Large intestine (tissue), 3 donors: ENCODE data around the gene SORBS2. TPM values are rescaled to one million over a fixed set of nuclear protein-coding genes. Genes with fewer than 3 reads are reported as not detected.
"Not testable (repeated sequence)": the region's sequence is repeated elsewhere in the genome, so short reads cannot be mapped to it uniquely, and the experiment has no call there.

Source experiments
- DNase-seq, 2 donors: peaks; one replicate each; pipeline versions ENCODE4 v3.0.0 to v3.0.0-alpha.2; 2013
- H3K27ac ChIP-seq: one replicate; pipeline ENCODE4 v1.5.1; 2013; ENCODE audit warnings: low read length
- H3K27me3 ChIP-seq: 2 replicates; pipeline ENCODE4 v1.6.1; 2013; ENCODE audit warnings: low read length; ENCODE audit not compliant: control insufficient read depth, insufficient read depth
- H3K36me3 ChIP-seq: 2 replicates; pipeline ENCODE4 v1.6.1; 2013; ENCODE audit warnings: low read length; ENCODE audit not compliant: control insufficient read depth, insufficient read depth
- H3K4me1 ChIP-seq: one replicate; pipeline ENCODE4 v1.6.1; 2013; ENCODE audit warnings: low read length; ENCODE audit not compliant: control insufficient read depth, insufficient read depth
- H3K4me3 ChIP-seq: one replicate; pipeline ENCODE4 v1.5.1; 2013; ENCODE audit warnings: low read length
- H3K9me3 ChIP-seq: one replicate; pipeline ENCODE4 v1.6.1; 2013; ENCODE audit warnings: mild to moderate bottlenecking, low read depth, low read length, moderate library complexity; ENCODE audit not compliant: control insufficient read depth
- WGBS: methylation state at CpG from one replicate; pipeline ENCODE4 v1.1.5; 2013; ENCODE audit warnings: low lambda C conversion rate; ENCODE audit not compliant: insufficient coverage; 5-methylcytosine and 5-hydroxymethylcytosine counted together
- polyA plus RNA-seq: library from polyadenylated mRNA; unstranded; fragments of 120-200 nt; gene quantifications from one replicate; pipeline ENCODE4 v1.2.1, GENCODE V29; 2013

Gene SORBS2
- polyA plus RNA-seq, 1 donor = 34.4 TPM

DNA sequence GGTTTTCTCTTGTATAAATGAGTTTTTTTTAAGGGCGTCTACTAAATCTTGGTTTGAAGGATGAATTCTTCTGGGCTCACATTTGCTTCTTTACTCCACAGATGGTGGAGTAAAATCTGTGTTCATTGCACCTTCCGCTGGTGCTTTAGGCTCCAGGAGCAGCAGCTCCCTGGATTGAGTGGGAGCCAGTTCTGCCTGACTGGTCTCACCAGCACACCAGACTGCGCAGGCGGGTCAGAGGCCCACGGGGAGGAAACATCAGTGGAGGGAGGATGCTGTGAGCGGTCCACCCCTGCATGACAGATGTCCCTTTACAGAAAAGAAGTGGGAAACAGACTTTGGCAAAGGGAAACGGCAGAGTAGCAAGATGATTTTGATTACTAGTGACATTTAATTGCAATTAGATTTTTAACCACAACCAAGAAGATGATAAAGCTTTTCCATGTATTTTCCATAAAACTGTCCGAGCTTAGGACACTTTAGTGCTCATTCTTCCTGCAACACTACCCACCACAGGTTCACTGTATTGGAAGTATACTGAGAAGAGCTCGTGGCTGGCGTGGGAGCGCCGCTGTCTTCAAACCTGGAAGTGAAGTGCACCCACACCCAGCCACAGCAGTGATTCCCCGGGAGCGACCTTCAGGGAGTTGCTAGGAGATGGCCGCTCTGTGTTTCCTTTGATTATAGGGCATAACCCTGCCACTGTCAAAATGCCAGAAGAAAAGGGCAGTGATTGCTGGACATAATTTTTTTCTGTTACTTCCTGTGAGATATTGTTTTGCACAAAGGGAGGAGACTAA is 95.2 kb downstream of the SORBS2 start:
- H3K27ac ChIP-seq = no peak overlapping the region
- no peaks in the 10 kb centered on the region for H3K27me3 ChIP-seq

DNA sequence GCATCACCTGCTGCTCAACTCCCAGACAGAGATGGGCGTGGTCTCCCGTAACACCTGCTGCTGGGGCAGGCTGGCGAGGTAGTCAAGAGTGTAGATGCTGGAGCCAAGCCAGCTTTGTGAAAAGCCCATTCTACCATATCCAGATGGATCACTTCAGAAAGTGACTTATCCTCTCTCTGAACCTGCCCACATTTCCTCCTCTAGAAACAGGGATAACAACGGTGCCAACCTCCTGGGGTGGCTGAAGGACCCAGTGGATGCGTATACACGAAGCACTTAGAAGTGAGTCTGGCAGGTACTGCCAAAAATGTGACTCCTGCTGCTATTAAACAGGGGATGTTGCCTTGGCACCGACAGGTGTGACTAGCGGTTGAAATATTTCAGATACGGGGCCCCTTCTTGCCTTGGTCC is 95.8 kb downstream of the SORBS2 start:
- H3K9me3 ChIP-seq = no peaks in the 10 kb centered on the region
- DNase-seq = peak in 1 of 2 donors; percentile 51
- H3K36me3 ChIP-seq = no peaks in the 10 kb centered on the region
- H3K27ac ChIP-seq = no peak overlapping the region
- peaks cover 33% of the 10 kb centered on the region for H3K4me1 ChIP-seq
- WGBS = no CpG with 5 or more reads among the region's 9 CpGs
- no peak overlapping the region for H3K4me3 ChIP-seq
- no peaks in the 10 kb centered on the region for H3K27me3 ChIP-seq

More for the DNA sequence above, 95.2 kb downstream of the SORBS2 start:
- H3K4me1 ChIP-seq = peaks cover 30% of the 10 kb centered on the region
- no peak for DNase-seq
- no peaks in the 10 kb centered on the region for H3K36me3 ChIP-seq
- H3K4me3 ChIP-seq = no peak overlapping the region
- 89% methylated on average over 1 of the region's 15 CpGs for WGBS
- H3K9me3 ChIP-seq = no peaks in the 10 kb centered on the region

DNA sequence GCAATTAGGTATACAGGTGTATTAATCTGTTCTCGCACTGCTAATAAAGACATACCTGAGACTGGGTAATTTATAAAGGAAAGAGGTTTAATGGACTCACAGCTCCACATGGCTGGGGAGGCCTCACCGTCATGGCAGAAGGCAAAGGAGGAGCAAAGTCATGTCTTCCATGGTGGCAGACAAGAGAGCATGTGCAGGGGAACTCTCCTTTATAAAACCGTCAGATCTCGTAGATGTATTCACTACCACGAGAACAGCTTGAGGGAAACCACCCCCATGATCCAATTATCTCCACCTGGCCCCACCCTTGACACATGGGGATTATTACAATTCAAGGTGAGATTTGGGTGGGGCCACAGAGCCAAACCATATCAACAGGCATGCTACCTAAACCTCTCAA is 97.5 kb downstream of the SORBS2 start:
- not testable (repeated sequence) for H3K27me3 ChIP-seq, H3K4me3 ChIP-seq, DNase-seq, H3K9me3 ChIP-seq, H3K27ac ChIP-seq, H3K36me3 ChIP-seq
- 80% methylated on average over 1 of the region's 5 CpGs for WGBS
- H3K4me1 ChIP-seq = peaks cover 35% of the 10 kb centered on the region

DNA sequence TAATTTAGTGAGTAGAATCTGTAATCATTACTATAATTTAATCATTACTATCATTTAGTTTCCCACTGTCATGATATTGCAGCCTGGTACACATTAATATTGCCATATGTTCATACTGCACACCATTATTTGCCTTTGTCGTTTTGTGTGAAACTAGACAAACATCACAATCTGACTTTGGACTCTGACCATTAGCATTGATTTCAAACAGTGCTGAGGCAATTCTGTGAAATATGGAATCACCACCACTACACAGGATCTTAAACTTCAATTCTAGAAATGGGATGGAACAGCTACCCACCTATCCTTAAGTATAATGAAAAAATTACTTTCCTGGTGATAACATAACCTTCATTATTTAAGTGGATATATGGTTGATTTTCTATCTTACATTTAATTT is 98.3 kb downstream of the SORBS2 start:
- peak; percentile 43 to 78 for DNase-seq
- no peak overlapping the region for H3K4me3 ChIP-seq
- H3K27ac ChIP-seq = peak overlapping the region; percentile 80
- H3K36me3 ChIP-seq = no peaks in the 10 kb centered on the region
- 20% methylated on average over 1 of the region's 1 CpG for WGBS
- no peaks in the 10 kb centered on the region for H3K27me3 ChIP-seq
- no peaks in the 10 kb centered on the region for H3K9me3 ChIP-seq
- peaks cover 31% of the 10 kb centered on the region for H3K4me1 ChIP-seq

GRCh38 chr4:185713272-185713671 is 98.7 kb downstream of the SORBS2 start:
- Histone ChIP-seq H3K36me3 (no peaks in the 10 kb centered on the region), H3K9me3 (no peaks in the 10 kb centered on the region), H3K4me1 (peaks cover 27% of the 10 kb centered on the region), H3K27me3 (no peaks in the 10 kb centered on the region), H3K4me3 (no peak overlapping the region), H3K27ac (peak overlapping the region; percentile 80)
- DNase-seq = no peak
- 27% methylated on average over 4 of the region's 5 CpGs for WGBS

- Histone ChIP-seq H3K4me1 (peaks cover 27% of the 10 kb centered on the region), H3K27me3 (no peaks in the 10 kb centered on the region), H3K9me3 (no peaks in the 10 kb centered on the region), H3K27ac (peak overlapping the region; percentile 80), H3K36me3 (no peaks in the 10 kb centered on the region), H3K4me3 (no peak overlapping the region)
- peak in 1 of 2 donors; percentile 66 for DNase-seq
- WGBS = no CpG with 5 or more reads among the region's 18 CpGs
Measured at GRCh38 chr4:185712350-185713024, 99.5 kb downstream of the SORBS2 start.

DNA sequence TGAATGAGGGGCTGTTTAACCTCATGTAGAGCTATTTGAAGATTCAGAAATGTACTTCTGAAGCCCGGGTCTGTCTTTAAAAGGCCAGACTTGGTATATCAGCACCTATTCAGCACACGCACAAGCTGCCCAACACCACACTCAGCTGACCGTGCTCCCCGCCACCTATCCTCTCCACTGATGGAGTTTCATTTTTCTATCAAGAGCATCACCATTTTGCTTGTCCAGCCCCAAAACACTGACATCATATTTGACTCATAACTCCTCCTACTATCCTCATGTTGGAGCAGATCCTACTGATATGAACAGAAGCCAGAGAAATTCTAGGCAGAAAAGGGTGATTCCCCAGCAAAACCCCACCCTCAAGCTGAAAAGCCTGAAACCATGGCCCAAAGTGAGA is 100.3 kb downstream of the SORBS2 start:
- Histone ChIP-seq H3K27me3 (no peaks in the 10 kb centered on the region), H3K4me3 (no peak overlapping the region), H3K4me1 (peaks cover 31% of the 10 kb centered on the region), H3K9me3 (no peaks in the 10 kb centered on the region), H3K27ac (peak overlapping the region; percentile 4), H3K36me3 (no peaks in the 10 kb centered on the region)
- WGBS = no CpG with 5 or more reads among the region's 4 CpGs
- no peak for DNase-seq

GRCh38 chr4:185710487-185710995 is 101.5 kb downstream of the SORBS2 start:
- Histone ChIP-seq H3K27ac (no peak overlapping the region), H3K4me1 (peaks cover 31% of the 10 kb centered on the region), H3K36me3 (no peaks in the 10 kb centered on the region), H3K4me3 (no peak overlapping the region), H3K27me3 (no peaks in the 10 kb centered on the region), H3K9me3 (no peaks in the 10 kb centered on the region)
- no peak for DNase-seq
- WGBS = 100% methylated on average over 2 of the region's 11 CpGs

DNA sequence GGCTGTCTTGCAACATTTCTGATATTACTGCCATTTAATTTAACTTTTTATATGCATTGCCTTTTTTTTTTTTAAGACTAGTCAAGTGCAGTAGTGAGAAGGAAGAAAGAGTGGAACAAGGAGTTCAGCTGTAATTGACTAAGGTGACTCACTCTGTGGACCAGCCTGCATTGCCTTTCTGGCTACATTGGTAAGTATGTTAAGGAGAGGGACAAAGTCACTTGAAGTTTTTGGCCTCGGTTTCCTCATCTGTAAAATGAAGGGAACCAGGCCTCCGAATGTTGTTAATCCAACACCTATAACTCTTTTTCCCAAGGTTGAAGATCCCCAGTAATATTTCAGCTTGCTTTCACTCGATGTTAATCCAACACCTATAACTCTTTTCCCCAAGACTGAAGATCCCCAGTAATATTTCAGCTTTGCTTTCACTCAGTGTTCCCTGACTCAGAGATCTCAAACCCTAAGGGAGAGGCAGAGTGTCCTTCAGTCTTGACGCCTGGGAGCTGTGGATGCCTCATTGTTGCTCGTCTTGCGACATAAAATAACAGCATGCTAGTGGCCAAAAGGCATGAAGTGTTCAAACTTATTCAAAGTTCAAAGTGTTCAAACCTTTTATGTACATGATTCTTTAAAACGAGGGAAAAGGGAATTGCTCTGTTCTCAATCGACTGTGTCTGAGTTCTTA is 102.0 kb downstream of the SORBS2 start:
- peak in 1 of 2 donors; percentile 29 for DNase-seq
- no peaks in the 10 kb centered on the region for H3K27me3 ChIP-seq
- peaks cover 31% of the 10 kb centered on the region for H3K4me1 ChIP-seq
- no peak overlapping the region for H3K27ac ChIP-seq
- no peaks in the 10 kb centered on the region for H3K9me3 ChIP-seq
- H3K4me3 ChIP-seq = no peak overlapping the region
- no peaks in the 10 kb centered on the region for H3K36me3 ChIP-seq
- no CpG with 5 or more reads among the region's 8 CpGs for WGBS

- Histone ChIP-seq H3K9me3 (no peaks in the 10 kb centered on the region), H3K27me3 (no peaks in the 10 kb centered on the region), H3K4me1 (peaks cover 25% of the 10 kb centered on the region), H3K27ac (peak overlapping the region; percentile 46), H3K36me3 (no peaks in the 10 kb centered on the region), H3K4me3 (no peak overlapping the region)
- 67% methylated on average over 1 of the region's 3 CpGs for WGBS
- DNase-seq = no peak
Measured at GRCh38 chr4:185708348-185708747, 103.6 kb downstream of the SORBS2 start.
